H1 (cell line): ENCODE data around the gene C19orf12. TPM values are rescaled to one million over a fixed set of nuclear protein-coding genes. Genes with fewer than 3 reads are reported as not detected.

ENCODE experiments used
- CTCF ChIA-PET: fragments of 300-600 bp; sonication (Branson Sonifier 250); formaldehyde crosslinking; loops from one replicate; lab custom pipeline; 2021; ENCODE audit not compliant: partially characterized antibody; lab: Charles Lee
- POLR2A ChIA-PET: fragments of 300-600 bp; sonication (Branson Sonifier 250); formaldehyde crosslinking; loops from one replicate; lab custom pipeline; 2021; ENCODE audit warnings: inconsistent platforms; ENCODE audit not compliant: partially characterized antibody; lab: Charles Lee
- DNase-seq, 2 experiments: peaks; one replicate each; pipeline versions ENCODE4 v3.0.0 to v3.0.0-alpha.2; 2010 to 2022; ENCODE audit warnings: low spot score in 2 of 2, low read depth in 1 of 2, mixed read lengths in 1 of 2
- FAIRE-seq: peaks from 2 replicates; lab custom pipeline; 2011; peaks lifted over from hg19 to GRCh38; lab: Jason Lieb, UNC
- H2AFZ ChIP-seq: 2 replicates; pipeline ENCODE4 v1.8.1; 2012; ENCODE audit warnings: low read length, inconsistent platforms
- H2AK5ac ChIP-seq: 2 replicates; pipeline ENCODE4 v1.6.1; 2013; ENCODE audit warnings: low read depth, low read length
- H2BK120ac ChIP-seq: replicated peaks from 2 replicates; pipeline ENCODE3; 2013; ENCODE audit warnings: low read depth, low read length, inconsistent platforms
- H2BK12ac ChIP-seq: 2 replicates; pipeline ENCODE4 v1.6.1; 2013; ENCODE audit warnings: low read depth, low read length
- H2BK15ac ChIP-seq: 2 replicates; pipeline ENCODE4 v1.6.1; 2013; ENCODE audit warnings: low read length
- H2BK20ac ChIP-seq: 2 replicates; pipeline ENCODE4 v1.6.1; 2013; ENCODE audit warnings: low read length
- H2BK5ac ChIP-seq: 2 replicates; pipeline ENCODE4 v1.6.1; 2013; ENCODE audit warnings: low read depth, low read length
- H3K14ac ChIP-seq: 2 replicates; pipeline ENCODE4 v1.6.1; 2013; ENCODE audit warnings: inconsistent platforms; ENCODE audit not compliant: insufficient read length
- H3K18ac ChIP-seq: 2 replicates; pipeline ENCODE4 v1.6.1; 2013; ENCODE audit warnings: low read length; ENCODE audit errors: extremely low read depth
- H3K23ac ChIP-seq: 2 replicates; pipeline ENCODE4 v1.6.1; 2013; ENCODE audit warnings: inconsistent platforms; ENCODE audit not compliant: insufficient read length
- H3K23me2 ChIP-seq: 2 replicates; pipeline ENCODE4 v1.6.1; 2013; ENCODE audit warnings: low read depth, low read length
- H3K27ac ChIP-seq: 2 replicates; pipeline ENCODE4 v1.6.1; 2011; ENCODE audit warnings: low read depth, low read length, inconsistent platforms
- H3K27me3 ChIP-seq, 4 experiments: replicated peaks in 1 of 4; 1 replicate in 1 of 4; 2 replicates in 3 of 4; pipeline versions ENCODE4 v1.6.1 to v1.8.1; 2011 to 2013; ENCODE audit warnings: low read length in 3 of 4, mild to moderate bottlenecking in 3 of 4, inconsistent platforms in 2 of 4, mixed read lengths in 2 of 4, moderate library complexity in 1 of 4; ENCODE audit not compliant: control insufficient read depth in 3 of 4, insufficient read depth in 3 of 4; ENCODE audit errors: extremely low read depth in 1 of 4
- H3K36me3 ChIP-seq, 4 experiments: 2 replicates each; pipeline versions ENCODE4 v1.6.1 to v1.8.1; 2011 to 2013; ENCODE audit warnings: mild to moderate bottlenecking in 4 of 4, low read length in 3 of 4, moderate library complexity in 2 of 4, control low read depth in 1 of 4, inconsistent platforms in 1 of 4; ENCODE audit not compliant: insufficient read depth in 4 of 4, control insufficient read depth in 2 of 4
- H3K4ac ChIP-seq: replicated peaks from 2 replicates; pipeline ENCODE3; 2013; ENCODE audit warnings: low read length, low read depth, mixed read lengths, inconsistent platforms; ENCODE audit not compliant: insufficient read length
- H3K4me1 ChIP-seq, 4 experiments: replicated peaks in 1 of 4; 1 replicate in 1 of 4; 2 replicates in 3 of 4; pipeline versions ENCODE4 v1.6.1 to v1.8.1; 2011 to 2013; ENCODE audit warnings: low read length in 3 of 4, inconsistent platforms in 2 of 4, mixed read lengths in 1 of 4; ENCODE audit not compliant: insufficient read depth in 4 of 4, control insufficient read depth in 3 of 4
- H3K4me2 ChIP-seq, 2 experiments: 2 replicates each; pipeline versions ENCODE4 v1.6.1 to v1.8.1; 2011 to 2013; ENCODE audit warnings: low read depth in 2 of 2, low read length in 2 of 2, control low read depth in 1 of 2, inconsistent platforms in 1 of 2, mild to moderate bottlenecking in 1 of 2; ENCODE audit not compliant: insufficient read depth in 1 of 2
- H3K4me3 ChIP-seq, 4 experiments: fragments of 200-600, 300-600 bp in 1 of 4; sonication (generic), shearing (Covaris generic), sonication (Bioruptor Twin) in 1 of 4; 2 replicates each; pipeline versions ENCODE4 v1.5.1 to v1.8.1; 2011 to 2016; ENCODE audit warnings: low read length in 4 of 4, low read depth in 3 of 4, control low read depth in 2 of 4, inconsistent platforms in 2 of 4, mild to moderate bottlenecking in 2 of 4, mixed read lengths in 1 of 4, moderate library complexity in 1 of 4; ENCODE audit not compliant: insufficient read depth in 2 of 4; ENCODE audit errors: extremely low read depth in 1 of 4
- H3K56ac ChIP-seq: replicated peaks from 2 replicates; pipeline ENCODE3; 2013; ENCODE audit warnings: low read depth, mild to moderate bottlenecking, mixed read lengths, low read length, inconsistent platforms; ENCODE audit not compliant: insufficient read length
- H3K79me1 ChIP-seq: 2 replicates; pipeline ENCODE4 v1.6.1; 2013; ENCODE audit warnings: low read depth, low read length, control low read depth
- H3K79me2 ChIP-seq, 2 experiments: 2 replicates each; pipeline versions ENCODE4 v1.6.1 to v1.8.1; 2012 to 2013; ENCODE audit warnings: low read length in 2 of 2, mild to moderate bottlenecking in 2 of 2, inconsistent platforms in 1 of 2; ENCODE audit not compliant: insufficient read depth in 2 of 2, control insufficient read depth in 1 of 2
- H3K9ac ChIP-seq, 4 experiments: replicated peaks in 1 of 4; 1 replicate in 1 of 4; 2 replicates in 3 of 4; pipeline versions ENCODE4 v1.6.1 to v1.8.1; 2011 to 2013; ENCODE audit warnings: low read depth in 3 of 4, low read length in 3 of 4, control low read depth in 2 of 4, mild to moderate bottlenecking in 2 of 4, moderate library complexity in 2 of 4, inconsistent platforms in 1 of 4; ENCODE audit errors: extremely low read depth in 1 of 4
- H3K9me3 ChIP-seq, 2 experiments: 2 replicates each; pipeline versions ENCODE4 v1.6.1 to v1.8.1; 2012 to 2013; ENCODE audit warnings: mild to moderate bottlenecking in 2 of 2, moderate library complexity in 2 of 2, control low read depth in 1 of 2, inconsistent platforms in 1 of 2, low read depth in 1 of 2, low read length in 1 of 2, mixed read lengths in 1 of 2; ENCODE audit not compliant: insufficient read depth in 2 of 2
- H4K20me1 ChIP-seq, 2 experiments: replicated peaks in 1 of 2; 2 replicates each; pipeline versions ENCODE3 to v1.8.1; 2011 to 2013; ENCODE audit warnings: inconsistent platforms in 2 of 2, low read length in 2 of 2, mild to moderate bottlenecking in 1 of 2; ENCODE audit not compliant: insufficient read depth in 2 of 2, control insufficient read depth in 1 of 2
- H4K5ac ChIP-seq: 2 replicates; pipeline ENCODE4 v1.6.1; 2013; ENCODE audit warnings: low read length, low read depth, mixed read lengths, inconsistent platforms; ENCODE audit not compliant: insufficient read length
- H4K8ac ChIP-seq: 2 replicates; pipeline ENCODE4 v1.8.0; 2013; ENCODE audit warnings: mild to moderate bottlenecking, moderate library complexity, low read length, inconsistent platforms; ENCODE audit not compliant: insufficient read depth; ENCODE audit errors: extremely low read depth
- H4K91ac ChIP-seq: replicated peaks from 2 replicates; pipeline ENCODE3; 2013; ENCODE audit warnings: low read length, mixed read lengths, inconsistent platforms; ENCODE audit not compliant: insufficient read length
- KDM1A ChIP-seq: fragments of 200-600, 300-600 bp; sonication (generic); IDR thresholded peaks from 2 replicates; pipeline ENCODE4 v1.7.1; 2016; ENCODE audit warnings: mild to moderate bottlenecking, low read length, borderline replicate concordance
- SIX5 ChIP-seq: IDR thresholded peaks from 2 replicates; pipeline ENCODE4 v1.6.1; 2011; ENCODE audit warnings: mild to moderate bottlenecking, low read depth, low read length
- SP2 ChIP-seq: IDR thresholded peaks from 2 replicates; pipeline ENCODE4 v1.6.1; 2012; ENCODE audit warnings: mild to moderate bottlenecking, low read length, inconsistent platforms
- SRF ChIP-seq: IDR thresholded peaks from 2 replicates; pipeline ENCODE4 v1.6.1; 2011; ENCODE audit warnings: mild to moderate bottlenecking, low read depth, low read length, moderate library complexity
- WGBS, 2 experiments: shearing (Covaris generic) in 1 of 2; methylation state at CpG; one replicate each; pipeline versions ENCODE4 v1.1.6 to v1.1.7; 2013 to 2015; ENCODE audit warnings: low lambda C conversion rate in 2 of 2, mixed read lengths in 2 of 2, inconsistent platforms in 1 of 2, low coverage in 1 of 2, missing lambda C conversion rate in 1 of 2; ENCODE audit not compliant: insufficient replicate concordance in 2 of 2, insufficient coverage in 1 of 2, insufficient read length in 1 of 2; ENCODE audit errors: extremely low coverage in 1 of 2, missing lambda C conversion rate in 1 of 2; 5-methylcytosine and 5-hydroxymethylcytosine counted together
- polyA plus RNA-seq, 7 experiments: library from polyadenylated mRNA; depleted of rRNA in 3 of 7; stranded (reverse) in 5 of 7; unstranded in 2 of 7; fragments of >200 nt in 5 of 7; fragments of 200-250 nt in 2 of 7; gene quantifications; 1 replicate in 5 of 7; 2 replicates in 1 of 7; 4 replicates in 1 of 7; pipeline versions ENCODE4 v1.2.1 to v1.2.3, GENCODE V29; 2011 to 2013; ENCODE audit warnings: missing spikeins in 2 of 7, mixed read lengths in 2 of 7
- total RNA-seq: library from RNA; stranded (reverse); fragmentation: NEBNext Ultra II Directional; extraction: Animal tissue kit (Norgen Biotek cat#: 25700); gene quantifications from 2 replicates; pipeline ENCODE4 v1.2.1, GENCODE V29; 2021

C19orf12 gene
- total and polyA plus RNA-seq, 2 of the 8 experiments (the other 6 are each of a cell fraction or from before 2014, with no cell fraction given): 10.7 to 11.9 TPM

DNA sequence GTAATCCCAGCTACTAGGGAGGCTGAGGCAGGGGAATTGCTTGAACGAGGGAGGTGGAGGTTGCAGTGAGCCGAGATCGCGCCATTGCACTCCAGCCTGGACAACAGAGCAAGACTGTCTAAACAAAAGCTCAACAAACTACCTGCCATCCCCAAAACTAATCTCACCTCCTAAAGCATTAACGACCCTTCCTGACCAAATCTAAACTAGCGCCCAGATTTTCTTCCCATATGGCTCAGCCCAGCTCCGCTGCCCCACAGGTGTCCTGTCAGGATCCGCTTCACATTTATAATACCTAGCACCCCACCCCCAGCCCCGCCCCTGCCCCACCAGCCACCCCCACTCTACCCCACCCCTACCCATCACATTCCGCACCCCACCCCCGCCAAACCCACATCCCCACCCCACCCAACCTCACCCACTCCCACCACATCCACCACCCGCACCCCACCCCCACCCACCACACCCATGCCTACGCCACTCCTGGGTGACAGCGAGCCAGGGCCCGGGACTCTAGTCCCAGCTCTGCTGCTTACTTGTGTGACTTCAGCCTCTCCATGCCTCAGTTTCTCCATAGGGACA is 599 bp downstream of the C19orf12 start:
- no peak overlapping the region for H3K27ac ChIP-seq
- POLR2A ChIA-PET: interaction anchor here (0.6 to 4.4 kb wide), 5 partner anchors 10 to 717 kb away, joined by 3 to 17 read pairs (median 3); no protein-coding TSS in a partner anchor

More for the DNA sequence above, 599 bp downstream of the C19orf12 start:
- Histone ChIP-seq H4K91ac (no peak overlapping the region), H2BK5ac (no peak overlapping the region), H2AFZ (no peak overlapping the region), H4K5ac (no peak overlapping the region), H2BK20ac (no peak overlapping the region), H3K9ac (no peak overlapping the region), H3K9me3 (no peaks in the 10 kb centered on the region), H2BK120ac (no peak overlapping the region), H3K36me3 (no peaks in the 10 kb centered on the region), H3K18ac (no peak overlapping the region), H3K4ac (no peak overlapping the region), H3K4me3 (peak overlapping the region; percentile 62 to 75 (median 66)), H3K23ac (no peak overlapping the region), H2BK15ac (no peak overlapping the region), H2AK5ac (no peak overlapping the region), H3K4me2 (peak overlapping the region; percentile 73 to 74), H3K23me2 (peaks cover 2% of the 10 kb centered on the region; the same call in 1 of the 2 replicates), H4K20me1 (no peaks in the 10 kb centered on the region), H3K56ac (no peak overlapping the region), H3K4me1 (peaks cover 0 to 4% (median 2%) of the 10 kb centered on the region in 4 experiments; a peak in 3 of 7 replicates), H3K27me3 (no peaks in the 10 kb centered on the region), H4K8ac (peak overlapping the region; percentile 74; the same call in 1 of the 2 replicates), H2BK12ac (no peak overlapping the region), H3K14ac (no peak overlapping the region), H3K79me2 (no peaks in the 10 kb centered on the region; a peak in 1 of 4 replicates), H3K79me1 (no peaks in the 10 kb centered on the region; the same call in none of the 2 replicates)
- DNase-seq (no peak), FAIRE-seq (no peak)
- no peak for TF ChIP-seq SP2
- TF ChIP-seq KDM1A: no peak
- TF ChIP-seq SIX5: no peak
- TF ChIP-seq SRF: no peak
- CTCF ChIA-PET: interaction anchor here (1.1 to 5.7 kb wide), 11 partner anchors 7 to 143 kb away, joined by 3 to 52 read pairs (median 4); no protein-coding TSS in a partner anchor
- 53% methylated on average over 12 of the region's 15 CpGs; no CpG with 5 or more reads in 1 of the 2 experiments for WGBS, 2 experiments
